ENCODE measurements around the gene BCO2.
"Not testable (repeated sequence)": the region's sequence is repeated elsewhere in the genome, so short reads cannot be mapped to it uniquely, and the experiment has no call there.

BCO2 gene

DNA sequence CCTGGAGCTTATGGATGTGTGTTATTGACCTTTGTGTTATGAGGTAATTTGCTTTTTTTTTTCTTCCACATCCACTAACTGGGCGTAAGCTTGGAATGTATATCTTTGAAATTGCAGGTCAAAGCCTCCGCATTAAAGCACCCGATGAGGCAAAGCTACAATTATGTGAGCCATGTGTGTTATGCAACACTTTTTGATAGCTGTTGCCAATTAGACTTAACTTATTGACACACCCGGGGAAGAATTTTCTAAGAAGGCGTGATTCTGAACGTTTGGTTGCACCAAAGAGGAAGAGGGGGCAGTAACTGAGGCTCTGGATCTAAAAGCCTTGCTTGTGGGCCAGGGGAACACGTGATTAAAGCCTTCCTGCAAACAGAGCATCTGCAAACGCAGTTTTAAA, 8.8 kb upstream of the BCO2 start:
- DNase-seq (ENCODE audit: low read depth in 3 of 3) = no peak

GRCh38 chr11:112167145-112167544, 8.2 kb upstream of the BCO2 start, which contains the start of gene TEX12:
TSS of gene TEX12 (plus strand) at chr11:112167372. CDS start at chr11:112169269, 1,897 bp downstream.
- no peak for DNase-seq (ENCODE audit: low read depth in 3 of 3)

GRCh38 chr11:112172362-112172994, 2.8 kb upstream of the BCO2 start:
- no peak for DNase-seq (ENCODE audit: low read depth in 3 of 3)

GRCh38 chr11:112173152-112173551, 2.2 kb upstream of the BCO2 start:
- no peak for DNase-seq (ENCODE audit: low read depth in 3 of 3)

- no peak for DNase-seq (ENCODE audit: low read depth in 3 of 3)
These were observed 264 bp downstream of the BCO2 start for GRCh38 chr11:112175599-112175952.

- no peak for DNase-seq (ENCODE audit: low read depth in 3 of 3)
These were observed 765 bp downstream of the BCO2 start for GRCh38 chr11:112176077-112176476.

DNA sequence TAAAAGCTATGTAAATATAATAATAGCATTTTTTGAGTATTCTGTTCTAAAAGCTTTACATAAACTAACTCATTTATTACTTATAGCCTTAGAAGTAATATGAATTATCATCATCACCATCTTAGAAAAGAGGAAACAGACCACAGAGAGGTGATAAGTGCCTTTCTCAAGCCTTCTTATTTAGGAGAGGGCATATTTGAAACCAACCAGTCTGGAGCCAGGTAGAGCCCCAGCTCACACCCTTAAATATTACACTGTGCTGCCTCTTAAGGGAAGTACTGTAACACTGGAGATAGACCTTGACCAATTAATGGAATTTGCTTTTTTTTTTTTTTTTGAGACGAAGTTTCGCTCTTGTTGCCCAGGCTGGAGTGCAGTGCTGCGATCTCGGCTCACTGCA, 2.3 kb downstream of the BCO2 start:
- no peak for DNase-seq (ENCODE audit: low read depth in 3 of 3)

- no peak for DNase-seq (ENCODE audit: low read depth in 3 of 3)
These were observed 3.1 kb downstream of the BCO2 start for GRCh38 chr11:112178428-112178827.

DNA sequence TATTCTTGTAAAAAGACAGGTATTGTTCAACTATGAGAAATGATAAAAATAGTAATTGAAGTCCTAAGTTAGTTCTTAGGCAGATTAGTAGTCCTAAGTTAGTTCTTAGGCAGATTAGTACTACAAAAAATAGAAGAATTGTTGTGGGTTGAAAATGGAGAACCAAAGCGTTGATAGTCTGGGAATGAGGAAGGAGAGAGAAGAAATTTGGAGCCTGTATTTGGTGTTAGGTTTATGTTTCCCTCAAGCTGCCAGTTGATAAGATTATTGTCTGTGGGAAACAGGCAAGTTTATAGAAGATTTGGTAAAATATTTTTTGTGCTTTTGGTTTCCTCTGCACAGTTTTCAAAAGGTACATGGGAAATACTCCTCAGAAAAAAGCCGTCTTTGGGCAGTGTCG, 3.6 kb downstream of the BCO2 start:
- no peak for DNase-seq (ENCODE audit: low read depth in 3 of 3)

- DNase-seq (ENCODE audit: low read depth in 3 of 3) = no peak
These were observed 4.3 kb downstream of the BCO2 start for GRCh38 chr11:112179601-112180000.

DNA sequence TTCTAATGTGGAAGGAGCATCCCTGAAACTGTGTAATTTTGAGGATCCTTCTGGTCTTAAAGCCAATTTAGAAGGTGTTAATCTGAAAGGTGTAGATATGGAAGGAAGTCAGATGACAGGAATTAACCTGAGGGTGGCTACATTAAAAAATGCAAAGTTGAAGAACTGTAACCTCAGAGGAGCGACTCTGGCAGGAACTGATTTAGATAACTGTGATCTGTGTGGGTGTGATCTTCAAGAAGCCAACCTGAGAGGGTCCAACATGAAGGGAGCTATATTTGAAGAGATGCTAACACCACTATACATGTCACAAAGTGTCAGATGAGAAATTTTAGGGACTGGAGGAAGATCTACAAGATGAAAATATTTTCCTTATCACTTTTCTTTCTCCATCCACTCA, 7.6 kb downstream of the BCO2 start:
- no peak for DNase-seq (ENCODE audit: low read depth in 3 of 3)

GRCh38 chr11:112185883-112186282, 10.6 kb downstream of the BCO2 start:
- no peak for DNase-seq (ENCODE audit: low read depth in 3 of 3)

DNA sequence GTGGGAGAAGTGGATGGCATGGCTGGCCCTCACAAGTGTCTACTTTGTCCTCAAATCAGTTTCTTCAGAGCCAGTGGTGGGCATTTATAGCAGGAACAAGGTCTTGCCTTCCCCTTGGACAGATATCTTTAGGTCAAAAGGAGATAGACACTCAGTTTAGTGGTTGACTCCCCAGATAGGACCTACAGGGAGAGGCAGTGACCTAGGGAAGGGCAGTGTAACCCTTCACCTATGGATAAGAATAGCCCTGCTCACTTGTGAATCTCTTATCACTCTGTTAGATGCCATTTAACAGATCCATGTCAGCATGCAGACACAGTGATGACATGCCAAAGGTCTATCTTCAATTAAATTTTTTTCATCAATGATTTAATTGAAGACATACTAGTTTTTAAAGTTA, 11.0 kb downstream of the BCO2 start:
- DNase-seq (ENCODE audit: low read depth in 3 of 3) = no peak

GRCh38 chr11:112195113-112195512, 19.8 kb downstream of the BCO2 start:
- not testable (repeated sequence) for DNase-seq (ENCODE audit: low read depth in 3 of 3)

- no peak for DNase-seq (ENCODE audit: low read depth in 3 of 3)
These were observed 20.6 kb downstream of the BCO2 start for GRCh38 chr11:112195951-112196351.

DNA sequence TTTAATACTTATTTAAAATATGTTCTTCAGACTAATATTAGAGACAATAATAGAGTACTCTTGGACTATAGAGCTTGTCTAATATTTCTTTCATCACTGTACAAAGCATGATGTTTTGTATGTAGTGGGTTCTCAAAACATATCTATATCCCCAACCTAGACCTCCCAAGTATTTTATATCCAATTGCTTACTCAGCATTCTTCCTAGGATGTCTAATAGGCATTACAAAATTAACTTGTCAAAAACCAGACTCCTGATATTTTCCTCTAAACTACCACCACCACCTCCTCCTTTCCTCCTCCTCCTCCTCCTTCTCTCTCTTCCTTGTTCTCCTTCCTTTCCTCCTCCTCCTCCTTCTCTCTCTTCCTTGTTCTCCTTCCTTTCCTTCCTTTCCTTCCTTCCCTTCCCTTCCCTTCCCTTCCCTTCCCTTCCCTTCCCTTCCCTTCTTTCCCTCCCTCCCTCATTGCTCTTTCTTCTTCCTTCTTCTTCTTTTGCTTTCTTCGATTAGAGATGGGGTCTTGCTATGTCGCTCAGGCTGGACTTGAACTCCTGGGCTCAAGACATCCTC, 21.3 kb downstream of the BCO2 start:
- DNase-seq (ENCODE audit: low read depth in 3 of 3) = no peak

GRCh38 chr11:112199101-112199500, 23.8 kb downstream of the BCO2 start:
- not testable (repeated sequence) for DNase-seq (ENCODE audit: low read depth in 3 of 3)

GRCh38 chr11:112200252-112200651, 24.9 kb downstream of the BCO2 start:
- DNase-seq (ENCODE audit: low read depth in 3 of 3) = no peak

DNA sequence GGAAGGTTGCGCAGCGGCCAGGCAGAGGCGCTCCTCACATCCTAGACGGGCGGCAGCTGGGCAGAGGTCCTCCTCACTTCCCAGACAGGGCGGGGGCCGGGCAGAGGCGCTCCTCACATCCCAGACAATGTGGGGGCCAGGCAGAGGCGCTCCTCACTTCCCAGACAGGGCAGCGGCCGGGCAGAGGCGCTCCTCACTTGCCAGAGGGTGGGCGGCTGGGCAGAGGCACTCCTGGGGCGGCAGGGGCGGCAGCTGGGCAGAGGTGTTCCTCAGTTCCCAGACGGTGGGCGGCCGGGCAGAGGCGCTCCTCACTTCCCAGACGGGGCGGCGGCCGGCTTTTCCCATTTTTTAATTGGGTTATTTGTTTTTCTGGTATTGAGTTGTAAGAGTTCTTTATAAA, 30.8 kb downstream of the BCO2 start:
- no peak for DNase-seq (ENCODE audit: low read depth in 3 of 3)

- DNase-seq (ENCODE audit: low read depth in 3 of 3) = no peak
These were observed 35.6 kb downstream of the BCO2 start for GRCh38 chr11:112210890-112211289.

DNA sequence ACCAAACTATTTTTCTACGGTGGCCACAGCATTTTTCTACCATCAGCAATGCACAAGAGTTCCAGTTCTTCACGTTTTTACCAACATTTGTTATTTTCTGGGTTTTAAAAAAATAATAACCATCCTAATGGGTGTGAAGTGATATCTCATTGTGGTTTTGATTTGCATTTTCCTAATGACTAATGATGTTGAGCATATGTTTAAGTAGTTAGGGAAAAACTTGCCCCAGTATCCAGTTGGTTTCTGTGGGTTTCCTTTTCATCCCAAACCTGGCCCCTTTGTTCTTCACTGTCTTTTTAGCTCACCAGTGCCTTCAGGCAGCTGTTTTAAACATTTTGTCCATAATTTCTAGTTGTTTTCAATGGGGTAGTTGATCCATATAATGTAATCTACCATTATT, 36.2 kb downstream of the BCO2 start:
- no peak for DNase-seq (ENCODE audit: low read depth in 3 of 3)

GRCh38 chr11:112212290-112212689, 37.0 kb downstream of the BCO2 start:
- DNase-seq (ENCODE audit: low read depth in 3 of 3) = no peak

DNA sequence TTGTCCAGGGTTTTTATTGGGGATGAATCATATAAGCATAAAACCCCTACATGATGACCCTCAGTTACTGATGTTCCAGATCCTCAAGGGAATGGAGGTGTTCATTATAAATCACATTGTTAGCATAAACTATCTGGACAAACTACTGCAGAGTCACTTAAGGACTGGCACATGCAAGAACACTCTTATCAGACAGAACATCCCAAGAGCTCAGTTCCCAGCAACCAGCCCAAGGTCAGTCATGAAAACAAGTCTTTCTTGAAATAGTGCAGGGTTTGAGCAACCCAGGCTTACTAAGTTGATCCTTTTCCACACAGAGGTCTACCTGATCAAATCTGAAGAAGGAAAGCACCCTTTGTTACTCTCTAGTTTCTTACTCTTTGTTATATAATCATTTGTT, 37.4 kb downstream of the BCO2 start:
- no peak for DNase-seq (ENCODE audit: low read depth in 3 of 3)

GRCh38 chr11:112213753-112214152, 38.4 kb downstream of the BCO2 start:
- no peak for DNase-seq (ENCODE audit: low read depth in 3 of 3)

Data from stimulated activated CD4-positive, alpha-beta T cell treated with anti-CD3 and anti-CD28 coated beads, TNF-alpha, amount 100 ng/mL, for 4 hours (primary cell).